Activated CD8-positive, alpha-beta T cell treated with anti-CD3 and anti-CD28 coated beads, Interleukin-2, amount 10 ng/mL, durations not matched to agents 7 days and 5 days (primary cell): Measurements from ENCODE around the gene TRIM47. TPM values are rescaled to one million over a fixed set of nuclear protein-coding genes. Genes with fewer than 3 reads are reported as not detected.

ENCODE experiments used
- ATAC-seq: fragments of 150-1000 bp; cut with Tn5 transposase; one replicate; pipeline ENCODE4 v1.10.0; 2021; ENCODE audit warnings: moderate library complexity
- CTCF ChIA-PET: fragments of 350-600 bp; sonication (Branson Sonifier 250); formaldehyde crosslinking; loops from one replicate; lab custom pipeline; 2021; ENCODE audit warnings: antibody characterized with exemption; lab: Charles Lee
- POLR2A ChIA-PET: fragments of 350-600 bp; sonication (Branson Sonifier 250); formaldehyde crosslinking; loops from one replicate; lab custom pipeline; 2021; ENCODE audit warnings: antibody characterized with exemption; lab: Charles Lee
- DNase-seq: peaks from one replicate; pipeline ENCODE4 v3.0.0-alpha.2; 2020
- H3K27ac Mint-ChIP-seq: one replicate; pipeline ENCODE4 v1.8.0; 2021; ENCODE audit warnings: mild to moderate bottlenecking, mixed read lengths
- H3K27me3 Mint-ChIP-seq: one replicate; pipeline ENCODE4 v1.8.0; 2021; ENCODE audit warnings: low read depth, mixed read lengths
- H3K36me3 Mint-ChIP-seq: one replicate; pipeline ENCODE4 v1.8.0; 2021; ENCODE audit warnings: low read depth, mixed read lengths
- H3K4me1 Mint-ChIP-seq: one replicate; pipeline ENCODE4 v1.8.0; 2021; ENCODE audit warnings: low read depth, mixed read lengths
- H3K4me3 Mint-ChIP-seq: one replicate; pipeline ENCODE4 v1.8.0; 2021; ENCODE audit warnings: mild to moderate bottlenecking, mixed read lengths
- H3K9me3 Mint-ChIP-seq: one replicate; pipeline ENCODE4 v1.8.0; 2022; ENCODE audit warnings: mixed read lengths; ENCODE audit not compliant: insufficient read depth
- total RNA-seq, 2 experiments: library from RNA; stranded (reverse); gene quantifications; one replicate each; pipeline ENCODE4 v1.2.3, GENCODE V29; 2021

The TRIM47 gene
- total RNA-seq, 2 experiments from 2014 or later: 31.4 to 36.8 TPM

- POLR2A ChIA-PET: interaction anchor here (0.5 to 2.6 kb wide), 6 partner anchors 12 to 122 kb away, joined by 3 to 11 read pairs (median 4); partner anchors contain the start of gene WBP2
- Mint-ChIP-seq H3K9me3 (no peaks in the 10 kb centered on the region), H3K27me3 (no peaks in the 10 kb centered on the region), H3K4me3 (peak overlapping the region; percentile 67), H3K27ac (peak overlapping the region; percentile 78), H3K36me3 (peaks cover 46% of the 10 kb centered on the region), H3K4me1 (peaks cover 28% of the 10 kb centered on the region)
- CTCF ChIA-PET: interaction anchor here (1.1 to 5.8 kb wide), 10 partner anchors 8 to 144 kb away, joined by 3 to 80 read pairs (median 8); partner anchors contain the start of genes GALK1, TRIM47 and WBP2
- DNase-seq (no peak), ATAC-seq (no peak)
Measured at GRCh38 chr17:75897160-75898019, 19.0 kb upstream of the TRIM47 start.

GRCh38 chr17:75896415-75897159, 18.2 kb upstream of the TRIM47 start, which contains the start of gene TRIM65:
Gene TRIM65, minus strand, starts transcription at chr17:75896951. Its CDS starts 14 bp downstream, at chr17:75896937.
- H3K9me3 Mint-ChIP-seq: no peaks in the 10 kb centered on the region
- peak within 1 kb of the TSS; percentile 82 for H3K27ac Mint-ChIP-seq
- H3K4me1 Mint-ChIP-seq: peaks cover 28% of the 10 kb centered on the region
- peak within 1 kb of the TSS; percentile 82 for H3K4me3 Mint-ChIP-seq
- CTCF ChIA-PET: interaction anchor here (0.8 to 5.8 kb wide), 20 partner anchors 9 to 457 kb away, joined by 3 to 80 read pairs (median 5); partner anchors contain the start of genes GALK1, PRPSAP1, TRIM47 and WBP2
- POLR2A ChIA-PET: interaction anchor here (1.2 to 2.6 kb wide), 10 partner anchors 8 to 121 kb away, joined by 3 to 11 read pairs (median 5); partner anchors contain the start of gene WBP2
- peak; percentile 80 for DNase-seq
- H3K36me3 Mint-ChIP-seq: peaks cover 40% of the 10 kb centered on the region
- ATAC-seq: peak; percentile 88
- H3K27me3 Mint-ChIP-seq: no peaks in the 10 kb centered on the region

- ATAC-seq (peak; percentile 7), DNase-seq (no peak)
- H3K4me1 Mint-ChIP-seq: peaks cover 28% of the 10 kb centered on the region
Measured at GRCh38 chr17:75895370-75896155, 17.2 kb upstream of the TRIM47 start.

GRCh38 chr17:75894049-75894733, 15.8 kb upstream of the TRIM47 start:
- Mint-ChIP-seq H3K4me1 (peaks cover 28% of the 10 kb centered on the region), H3K36me3 (peaks cover 37% of the 10 kb centered on the region), H3K4me3 (peak overlapping the region; percentile 44), H3K27ac (peak overlapping the region; percentile 65), H3K27me3 (no peaks in the 10 kb centered on the region), H3K9me3 (no peaks in the 10 kb centered on the region)
- DNase-seq (no peak), ATAC-seq (no peak)
- ChIA-PET CTCF (interaction anchor here (0.8 to 5.8 kb wide), 2 partner anchors 17 to 32 kb away, joined by 3 to 80 read pairs; partner anchors contain the start of gene TRIM47), POLR2A (interaction anchor here (0.5 to 1.1 kb wide), 2 partner anchors 118 to 1348 kb away, joined by 3 to 4 read pairs; partner anchors contain the start of gene CD300C)

More at GRCh38 chr17:75895370-75896155, 17.2 kb upstream of the TRIM47 start:
- H3K27ac Mint-ChIP-seq: peak overlapping the region; percentile 82
- no peaks in the 10 kb centered on the region for H3K9me3 Mint-ChIP-seq
- CTCF ChIA-PET: interaction anchor here (0.9 to 5.8 kb wide), 20 partner anchors 9 to 458 kb away, joined by 3 to 80 read pairs (median 5); partner anchors contain the start of genes GALK1, PRPSAP1, TRIM47 and WBP2
- H3K27me3 Mint-ChIP-seq: no peaks in the 10 kb centered on the region
- POLR2A ChIA-PET: interaction anchor here (0.8 to 2.6 kb wide), 12 partner anchors 9 to 208 kb away, joined by 3 to 11 read pairs (median 5); partner anchors contain the start of genes EXOC7, TRIM47 and WBP2
- H3K36me3 Mint-ChIP-seq: peaks cover 31% of the 10 kb centered on the region
- H3K4me3 Mint-ChIP-seq: peak overlapping the region; percentile 82

- no peaks in the 10 kb centered on the region for H3K27me3 Mint-ChIP-seq
- H3K4me3 Mint-ChIP-seq: peak overlapping the region; percentile 44
- peaks cover 28% of the 10 kb centered on the region for H3K4me1 Mint-ChIP-seq
- no peak for DNase-seq
- peaks cover 31% of the 10 kb centered on the region for H3K36me3 Mint-ChIP-seq
- peak overlapping the region; percentile 65 for H3K27ac Mint-ChIP-seq
- CTCF ChIA-PET: interaction anchor here (1.1 to 5.8 kb wide), 2 partner anchors 10 to 16 kb away, joined by 4 to 80 read pairs; partner anchors contain the start of gene TRIM47
- POLR2A ChIA-PET: interaction anchor here (0.5 to 1.1 kb wide), 5 partner anchors 9 to 1348 kb away, joined by 3 to 4 read pairs (median 3); partner anchors contain the start of gene CD300C
- no peaks in the 10 kb centered on the region for H3K9me3 Mint-ChIP-seq
- ATAC-seq: no peak
Measured at GRCh38 chr17:75893305-75894048, 15.1 kb upstream of the TRIM47 start.

GRCh38 chr17:75892556-75893224, 14.3 kb upstream of the TRIM47 start:
- Mint-ChIP-seq H3K4me1 (peaks cover 26% of the 10 kb centered on the region), H3K9me3 (no peaks in the 10 kb centered on the region), H3K4me3 (no peak overlapping the region), H3K27me3 (no peaks in the 10 kb centered on the region), H3K27ac (no peak overlapping the region), H3K36me3 (peaks cover 26% of the 10 kb centered on the region)
- POLR2A ChIA-PET: interaction anchor here (0.6 to 1.1 kb wide), 6 partner anchors 10 to 142 kb away, joined by 3 to 4 read pairs (median 3); no protein-coding TSS in a partner anchor
- CTCF ChIA-PET: interaction anchor here (1.1 to 5.8 kb wide), 2 partner anchors 11 to 15 kb away, joined by 4 to 80 read pairs; partner anchors contain the start of gene TRIM47
- ATAC-seq (no peak), DNase-seq (no peak)

GRCh38 chr17:75891605-75892555, 13.5 kb upstream of the TRIM47 start:
- DNase-seq: no peak
- ATAC-seq: no peak
- Mint-ChIP-seq H3K27me3 (no peaks in the 10 kb centered on the region), H3K4me1 (peaks cover 20% of the 10 kb centered on the region), H3K27ac (no peak overlapping the region), H3K9me3 (no peaks in the 10 kb centered on the region), H3K4me3 (no peak overlapping the region), H3K36me3 (peaks cover 21% of the 10 kb centered on the region)
- CTCF ChIA-PET: no interaction called here
- POLR2A ChIA-PET: interaction anchor here (0.6 to 1.5 kb wide), 3 partner anchors 37 to 141 kb away, joined by 3 read pairs; partner anchors contain the start of gene WBP2

GRCh38 chr17:75891022-75891604, 12.7 kb upstream of the TRIM47 start:
- Mint-ChIP-seq H3K9me3 (no peaks in the 10 kb centered on the region), H3K36me3 (peaks cover 21% of the 10 kb centered on the region), H3K4me3 (no peak overlapping the region), H3K4me1 (peaks cover 20% of the 10 kb centered on the region), H3K27ac (no peak overlapping the region), H3K27me3 (no peaks in the 10 kb centered on the region)
- DNase-seq (no peak), ATAC-seq (no peak)
- ChIA-PET CTCF (interaction anchor here (1.2 to 2.1 kb wide), 3 partner anchors 10 to 123 kb away, joined by 3 to 8 read pairs (median 7); no protein-coding TSS in a partner anchor), POLR2A (interaction anchor here (1.5 kb wide), 1 partner anchor 36 kb away, joined by 3 read pairs; the partner anchor contains the start of gene WBP2)
